GM06990 (cell line): Measurements from ENCODE around the gene JSRP1.
A peak's percentile ranks its signal among the peaks of the same experiment; 100 is the strongest.

ENCODE experiments used
- DNase-seq: peaks from one replicate; pipeline ENCODE4 v3.0.0-alpha.2; 2011; ENCODE audit not compliant: insufficient read length; ENCODE audit errors: extremely low read depth
- H3K27me3 ChIP-seq: replicated peaks from 2 replicates; pipeline ENCODE4 v1.6.0; 2011; ENCODE audit warnings: low read length; ENCODE audit not compliant: control insufficient read depth, insufficient read depth
- H3K36me3 ChIP-seq: 2 replicates; pipeline ENCODE4 v1.5.1; 2011; ENCODE audit warnings: low read length; ENCODE audit not compliant: control insufficient read depth, insufficient read depth
- H3K4me3 ChIP-seq: replicated peaks from 2 replicates; pipeline ENCODE4 v1.5.1; 2011; ENCODE audit warnings: low read depth, mild to moderate bottlenecking, control low read depth, low read length
- TF ChIP-seq, protein P1 (sequence below): IDR thresholded peaks from 2 replicates; pipeline ENCODE4 v1.5.1; 2011; ENCODE audit warnings: low read length, control low read depth, mild to moderate bottlenecking, inconsistent platforms; ENCODE audit not compliant: insufficient read depth, poor library complexity, severe bottlenecking

Gene JSRP1

DNA sequence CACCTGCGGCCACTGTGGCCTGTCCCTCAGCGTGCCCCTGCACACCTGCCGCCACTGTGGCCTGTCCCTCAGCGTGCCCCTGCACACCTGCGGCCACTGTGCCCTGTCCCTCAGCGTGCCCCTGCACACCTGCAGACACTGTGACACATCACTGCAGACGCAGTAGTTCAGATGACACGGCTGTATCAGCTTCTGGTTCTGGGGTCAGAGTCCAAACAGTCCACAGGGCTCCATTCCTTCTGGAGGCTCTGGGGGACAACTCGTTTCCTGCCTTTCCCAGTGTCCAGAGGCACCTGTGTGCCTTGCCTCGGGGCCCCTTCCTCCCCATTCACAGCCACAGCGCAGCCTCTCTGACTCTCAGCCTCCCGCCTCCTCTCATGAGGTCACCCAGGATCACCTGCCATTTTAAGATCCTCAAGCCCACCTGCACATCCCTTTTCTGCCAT, 14.1 kb downstream of the JSRP1 start:
- Histone ChIP-seq H3K4me3 (no peak overlapping the region), H3K36me3 (peaks cover 45% of the 10 kb centered on the region)
- DNase-seq = no peak

DNA sequence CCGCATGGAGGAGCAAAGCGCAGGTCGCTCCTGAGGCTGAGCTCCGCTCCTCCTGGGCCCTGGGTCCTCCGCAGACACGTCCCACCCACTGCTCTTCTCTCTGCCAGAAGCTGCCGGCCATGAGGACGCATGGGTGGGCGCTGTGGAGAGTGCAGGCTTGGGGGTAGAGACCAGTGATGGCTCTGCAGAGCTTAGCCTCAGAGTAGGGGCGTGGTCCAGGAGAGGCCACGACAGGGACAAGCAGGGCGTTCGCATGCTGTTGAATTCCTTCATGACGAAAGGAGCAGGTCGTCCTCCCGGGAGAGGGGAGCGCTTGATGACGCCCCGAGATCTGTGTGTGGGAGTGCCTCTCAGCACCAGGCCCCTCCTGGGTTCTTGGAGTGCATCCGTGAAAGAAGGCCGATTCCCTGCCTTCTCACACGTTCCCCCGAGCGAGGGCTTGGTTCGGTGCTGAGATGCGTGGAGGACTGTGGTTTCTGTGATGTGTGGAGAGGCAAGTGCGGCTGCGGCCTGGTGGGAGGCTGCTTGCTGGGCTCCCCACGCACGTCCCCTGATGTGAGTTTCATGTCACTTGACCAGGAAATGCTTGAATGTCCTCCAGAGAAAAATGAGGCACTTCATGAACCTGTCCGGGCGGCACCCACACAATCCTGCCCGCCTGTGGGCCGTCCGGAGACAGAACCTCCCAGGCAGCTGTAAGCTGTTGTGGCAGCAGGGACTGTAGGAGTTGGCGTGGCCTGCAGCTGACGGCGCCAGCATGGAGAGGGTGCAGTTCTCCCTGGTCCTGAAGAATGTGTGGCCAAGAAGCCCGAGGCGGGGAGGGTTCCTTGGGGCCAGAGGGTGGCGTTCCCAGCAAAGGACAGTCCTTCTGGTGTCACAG, 15.1 kb downstream of the JSRP1 start:
- no peak for DNase-seq
- H3K36me3 ChIP-seq = peaks cover 39% of the 10 kb centered on the region
- no peak overlapping the region for H3K4me3 ChIP-seq
- TF ChIP-seq, protein P1, sequence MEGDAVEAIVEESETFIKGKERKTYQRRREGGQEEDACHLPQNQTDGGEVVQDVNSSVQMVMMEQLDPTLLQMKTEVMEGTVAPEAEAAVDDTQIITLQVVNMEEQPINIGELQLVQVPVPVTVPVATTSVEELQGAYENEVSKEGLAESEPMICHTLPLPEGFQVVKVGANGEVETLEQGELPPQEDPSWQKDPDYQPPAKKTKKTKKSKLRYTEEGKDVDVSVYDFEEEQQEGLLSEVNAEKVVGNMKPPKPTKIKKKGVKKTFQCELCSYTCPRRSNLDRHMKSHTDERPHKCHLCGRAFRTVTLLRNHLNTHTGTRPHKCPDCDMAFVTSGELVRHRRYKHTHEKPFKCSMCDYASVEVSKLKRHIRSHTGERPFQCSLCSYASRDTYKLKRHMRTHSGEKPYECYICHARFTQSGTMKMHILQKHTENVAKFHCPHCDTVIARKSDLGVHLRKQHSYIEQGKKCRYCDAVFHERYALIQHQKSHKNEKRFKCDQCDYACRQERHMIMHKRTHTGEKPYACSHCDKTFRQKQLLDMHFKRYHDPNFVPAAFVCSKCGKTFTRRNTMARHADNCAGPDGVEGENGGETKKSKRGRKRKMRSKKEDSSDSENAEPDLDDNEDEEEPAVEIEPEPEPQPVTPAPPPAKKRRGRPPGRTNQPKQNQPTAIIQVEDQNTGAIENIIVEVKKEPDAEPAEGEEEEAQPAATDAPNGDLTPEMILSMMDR = no peak
- no peaks in the 10 kb centered on the region for H3K27me3 ChIP-seq

More for the DNA sequence above, 14.1 kb downstream of the JSRP1 start:
- no peaks in the 10 kb centered on the region for H3K27me3 ChIP-seq
- TF ChIP-seq, protein P1 = no peak

DNA sequence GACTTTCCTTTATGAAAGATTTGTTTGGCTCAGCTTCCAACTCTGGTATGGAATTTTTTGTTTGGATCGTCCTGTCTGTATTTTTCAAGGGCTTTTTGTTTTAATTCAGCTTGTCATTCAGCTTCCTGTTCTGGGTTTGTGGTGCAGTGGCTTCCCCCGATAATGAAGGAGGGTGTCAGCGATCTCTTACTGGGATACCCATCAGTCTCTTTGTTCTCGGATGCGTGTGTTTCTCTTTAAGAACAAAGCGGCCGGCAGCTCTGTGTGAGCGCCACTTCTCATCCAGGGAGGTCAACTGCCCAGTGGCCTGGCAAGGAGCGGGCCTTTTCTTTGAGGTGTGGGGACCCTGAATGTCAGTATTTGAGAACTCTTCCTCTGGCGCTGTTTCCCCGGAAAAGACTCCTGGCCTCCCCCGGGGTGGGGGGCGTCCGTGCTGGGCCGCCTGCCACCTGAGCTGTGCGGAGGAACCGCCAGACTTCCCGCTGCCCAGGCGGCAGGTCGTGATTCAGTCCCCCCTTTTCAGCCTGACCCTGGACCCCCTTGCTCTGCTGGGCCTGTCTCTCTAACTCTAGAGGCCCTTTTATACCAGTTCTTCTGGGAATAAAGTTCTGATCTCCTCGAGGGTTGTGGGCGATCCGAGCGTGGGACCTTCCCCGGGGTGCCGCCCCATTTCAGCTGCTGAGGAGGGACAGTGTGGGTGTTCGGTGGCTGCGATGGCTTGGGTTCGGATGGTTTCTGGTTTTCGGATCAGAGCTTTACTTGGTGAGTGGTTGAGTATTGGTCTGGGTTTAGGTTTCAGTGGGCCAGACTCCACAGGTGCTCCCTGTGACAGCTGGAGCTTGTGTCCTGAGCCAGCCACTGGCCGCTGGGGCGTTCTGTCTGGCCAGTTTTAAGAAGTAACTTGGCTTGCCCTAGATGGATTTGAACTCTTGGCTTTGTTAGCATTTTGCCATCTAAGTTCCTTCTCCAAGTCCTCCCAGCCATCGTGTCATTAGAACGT, 16.1 kb downstream of the JSRP1 start:
- H3K4me3 ChIP-seq = peak overlapping the region; percentile 35
- DNase-seq = no peak
- H3K27me3 ChIP-seq = no peaks in the 10 kb centered on the region
- peaks cover 28% of the 10 kb centered on the region for H3K36me3 ChIP-seq
- TF ChIP-seq, protein P1 = no peak

DNA sequence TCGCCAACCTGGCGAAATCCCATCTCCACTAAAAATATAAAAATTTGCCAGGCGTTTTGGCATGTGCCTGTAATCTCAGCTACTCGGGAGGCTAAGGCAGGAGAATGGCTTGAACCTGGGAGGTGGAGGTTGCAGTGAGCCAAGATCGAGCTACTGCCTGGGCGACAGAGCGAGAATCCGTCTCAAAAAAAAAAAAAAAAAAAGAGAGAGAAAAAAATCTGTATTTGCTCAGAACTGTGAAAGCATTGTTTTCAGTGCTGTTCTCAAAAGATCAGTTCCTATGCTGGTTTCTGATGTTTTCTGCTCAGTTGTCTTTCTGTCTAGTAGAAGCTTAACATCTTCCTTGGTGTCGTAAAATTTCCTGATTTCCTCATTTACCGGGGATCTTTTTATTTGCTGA, 17.0 kb downstream of the JSRP1 start:
- TF ChIP-seq, protein P1 = no peak
- no peak for DNase-seq
- Histone ChIP-seq H3K4me3 (peak overlapping the region; percentile 85), H3K36me3 (peaks cover 22% of the 10 kb centered on the region), H3K27me3 (no peaks in the 10 kb centered on the region)

DNA sequence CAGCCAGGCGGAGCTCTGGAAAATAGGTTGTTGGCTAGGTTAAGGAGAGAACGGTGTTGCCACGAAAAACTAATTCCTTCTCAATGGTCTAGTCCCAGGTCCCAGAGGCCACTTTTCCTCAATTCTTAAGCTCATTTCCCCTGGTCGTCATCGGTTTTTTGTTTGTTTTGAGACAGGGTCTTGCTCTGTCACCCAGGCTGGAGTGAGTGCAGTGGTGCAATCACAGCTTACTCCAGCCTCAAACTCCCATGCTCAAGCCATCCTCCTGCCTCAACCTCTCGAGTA, 18.4 kb downstream of the JSRP1 start:
- peak overlapping the region; percentile 85 for H3K4me3 ChIP-seq
- TF ChIP-seq, protein P1 = no peak
- H3K36me3 ChIP-seq = peaks cover 18% of the 10 kb centered on the region

More for the DNA sequence above, 18.4 kb downstream of the JSRP1 start:
- no peak for DNase-seq
- H3K27me3 ChIP-seq = no peaks in the 10 kb centered on the region
